HG03196 (cell line): Measurements from ENCODE around the gene EXTL2.
"Not testable (repeated sequence)": the region's sequence is repeated elsewhere in the genome, so short reads cannot be mapped to it uniquely, and the experiment has no call there.

Experiments
- ATAC-seq: cut with Tn5 transposase; IDR thresholded peaks from one replicate; pipeline ENCODE4 v1.9.1; 2021; ENCODE audit not compliant: unreplicated experiment

The EXTL2 gene, protein sequence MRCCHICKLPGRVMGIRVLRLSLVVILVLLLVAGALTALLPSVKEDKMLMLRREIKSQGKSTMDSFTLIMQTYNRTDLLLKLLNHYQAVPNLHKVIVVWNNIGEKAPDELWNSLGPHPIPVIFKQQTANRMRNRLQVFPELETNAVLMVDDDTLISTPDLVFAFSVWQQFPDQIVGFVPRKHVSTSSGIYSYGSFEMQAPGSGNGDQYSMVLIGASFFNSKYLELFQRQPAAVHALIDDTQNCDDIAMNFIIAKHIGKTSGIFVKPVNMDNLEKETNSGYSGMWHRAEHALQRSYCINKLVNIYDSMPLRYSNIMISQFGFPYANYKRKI

DNA sequence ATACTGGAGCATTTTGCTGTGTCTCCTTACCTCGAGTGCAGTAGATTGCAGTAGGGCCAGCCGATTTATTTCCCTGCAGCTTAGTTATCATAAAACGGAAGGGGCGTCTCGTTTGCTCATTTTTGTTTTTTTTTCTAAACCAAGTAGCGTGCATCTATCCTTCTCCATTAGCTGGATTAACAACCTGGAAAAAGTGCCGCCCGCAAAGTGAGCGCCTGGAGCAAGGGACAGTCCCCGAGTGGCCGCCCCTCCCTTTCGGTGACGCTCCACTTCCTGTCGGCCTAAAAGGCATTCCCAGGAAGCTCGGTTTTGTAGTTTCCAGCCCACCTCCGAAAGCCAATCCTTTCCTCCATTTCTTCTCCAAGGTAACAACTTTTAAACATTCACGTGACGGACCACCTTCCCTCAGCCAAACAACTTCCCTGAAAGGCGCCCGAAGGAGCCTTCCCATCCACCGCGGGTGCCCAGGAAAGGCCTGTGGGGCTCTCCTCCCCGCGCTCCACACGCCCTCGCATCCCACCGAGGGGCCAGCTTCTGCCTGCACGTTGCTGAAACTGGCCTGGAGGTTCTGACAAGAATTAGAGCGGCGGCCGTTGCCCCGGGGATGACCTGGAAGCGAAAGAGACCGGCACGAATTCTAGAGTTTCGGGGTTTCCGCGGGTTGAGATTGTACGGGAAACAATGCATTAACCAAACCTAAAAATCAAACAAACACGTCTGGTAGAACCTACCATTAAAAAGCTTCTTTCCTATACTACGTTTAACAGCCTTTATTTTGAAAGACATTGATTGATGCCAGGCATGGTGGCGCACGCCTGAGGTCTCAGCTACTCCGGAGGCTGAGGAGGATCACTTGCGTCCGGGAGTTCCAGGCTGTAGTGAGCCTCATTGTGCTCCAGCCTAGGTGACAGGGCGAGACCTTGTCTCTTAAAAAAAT, at the start of gene EXTL2:
EXTL2 (minus strand) TSS at position 240 of the 937 bp plus-strand sequence. CDS start 6,085 bp downstream, outside the sequence.
- peak; percentile 39 for ATAC-seq

- no peak for ATAC-seq
Measured at GRCh38 chr1:100943533-100943932, 48.9 kb upstream of the EXTL2 start.

DNA sequence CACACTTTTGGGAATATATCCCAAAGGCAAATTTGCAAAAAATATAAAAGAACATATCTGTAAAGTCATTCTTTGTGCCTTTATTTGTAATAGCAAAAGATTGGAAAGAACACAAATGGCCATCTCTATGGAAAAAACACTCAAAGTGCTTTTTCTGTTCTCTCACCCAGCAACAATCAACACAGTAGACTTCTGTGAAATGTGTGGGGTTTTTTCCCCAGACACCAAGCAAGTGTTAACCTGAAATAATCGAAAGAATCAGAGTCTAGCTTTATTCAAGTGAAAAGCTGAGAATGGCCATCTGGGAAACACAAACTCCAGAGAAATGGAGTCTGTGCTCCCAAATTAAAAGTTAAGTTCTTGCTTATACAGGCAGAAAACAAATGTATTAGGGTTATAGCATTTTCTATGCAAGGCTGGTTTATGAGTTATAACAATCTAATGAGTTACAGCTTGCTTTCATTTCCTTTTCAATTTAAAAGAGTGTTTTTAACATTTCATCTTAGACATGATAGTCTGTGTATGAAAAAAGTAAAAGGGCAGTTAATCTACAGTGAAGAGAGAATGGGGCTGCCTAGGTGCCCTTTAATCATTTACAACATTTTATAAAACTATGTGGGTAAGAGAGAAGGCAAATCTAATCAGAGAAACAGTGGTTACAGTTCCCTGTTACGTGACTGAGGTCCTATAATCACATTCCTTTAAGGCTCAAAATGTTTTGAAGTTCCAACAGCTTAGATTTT, 47.8 kb upstream of the EXTL2 start:
- no peak for ATAC-seq

- no peak for ATAC-seq
Measured at GRCh38 chr1:100941580-100942216, 47.1 kb upstream of the EXTL2 start.

DNA sequence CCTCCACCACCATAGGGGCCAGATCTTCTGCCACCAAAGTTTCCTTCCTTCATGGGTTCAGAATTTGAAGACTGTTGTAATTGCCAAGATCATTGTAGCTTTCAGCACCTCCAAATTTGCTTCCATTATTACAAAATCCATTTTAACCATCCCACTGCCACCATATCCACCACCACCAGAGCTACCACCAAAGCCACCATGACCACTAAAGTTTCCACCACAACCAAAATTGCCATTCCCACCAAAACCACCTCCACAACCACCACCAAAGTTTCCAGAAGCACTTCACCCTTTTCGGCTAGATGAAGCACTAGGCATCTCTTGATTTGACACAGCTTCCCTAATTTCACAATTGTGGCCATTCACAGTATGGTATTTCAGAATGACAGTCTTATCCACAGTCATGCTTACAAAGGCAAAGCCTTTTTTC, 46.5 kb upstream of the EXTL2 start:
- no peak for ATAC-seq

DNA sequence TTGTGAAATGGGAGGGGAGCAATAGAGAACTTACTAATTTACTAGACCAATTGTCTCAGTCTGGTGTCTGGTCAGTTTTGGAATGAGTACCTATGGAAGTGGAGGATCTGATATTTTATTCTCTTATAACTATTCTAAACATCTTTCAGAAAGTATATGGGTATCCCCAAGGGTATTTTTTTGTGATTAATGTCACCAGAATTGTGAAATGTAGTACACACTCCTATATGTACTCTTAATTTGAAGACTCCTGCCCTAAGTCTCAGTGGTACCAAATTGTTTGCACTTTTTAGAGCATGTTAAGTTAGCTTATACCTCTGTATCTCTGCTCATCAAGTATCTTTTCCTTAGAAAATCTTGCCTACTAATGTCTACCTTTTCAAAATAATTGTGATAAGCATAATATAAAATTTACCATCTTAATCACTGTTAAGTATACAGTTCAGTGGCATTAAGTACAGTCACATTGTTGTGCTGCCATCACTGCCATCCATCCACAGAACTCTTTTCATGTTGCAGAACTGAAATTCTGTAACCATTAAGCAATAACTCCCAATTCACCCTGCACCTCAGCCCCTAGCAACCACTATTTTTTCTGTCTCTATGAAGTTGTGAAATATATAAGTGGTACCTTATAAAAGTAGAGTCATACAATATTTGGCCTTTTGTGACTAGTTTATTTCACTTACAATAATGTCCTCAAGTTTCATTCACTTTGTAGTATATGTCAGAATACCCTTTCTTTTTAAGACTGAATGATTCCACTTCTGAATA, 41.7 kb upstream of the EXTL2 start:
- no peak for ATAC-seq

DNA sequence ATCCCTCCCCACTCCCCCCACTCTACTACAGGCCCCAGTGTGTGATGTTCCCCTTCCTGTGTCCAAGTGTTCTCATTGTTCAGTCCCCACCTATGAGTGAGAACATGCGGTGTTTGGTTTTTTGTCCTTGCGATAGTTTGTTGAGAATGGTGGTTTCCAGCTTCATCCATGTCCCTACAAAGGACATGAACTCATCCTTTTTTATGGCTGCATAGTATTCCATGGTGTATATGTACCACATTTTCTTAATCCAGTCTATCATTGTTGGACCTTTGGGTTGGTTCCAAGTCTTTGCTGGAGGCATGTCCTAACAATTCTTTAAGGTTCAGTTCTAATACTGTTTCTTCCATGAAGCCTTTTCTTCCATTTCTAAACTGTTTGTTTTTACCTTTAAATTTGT, 38.9 kb upstream of the EXTL2 start:
- not testable (repeated sequence) for ATAC-seq

- no peak for ATAC-seq
Measured at GRCh38 chr1:100931716-100932115, 37.1 kb upstream of the EXTL2 start.

DNA sequence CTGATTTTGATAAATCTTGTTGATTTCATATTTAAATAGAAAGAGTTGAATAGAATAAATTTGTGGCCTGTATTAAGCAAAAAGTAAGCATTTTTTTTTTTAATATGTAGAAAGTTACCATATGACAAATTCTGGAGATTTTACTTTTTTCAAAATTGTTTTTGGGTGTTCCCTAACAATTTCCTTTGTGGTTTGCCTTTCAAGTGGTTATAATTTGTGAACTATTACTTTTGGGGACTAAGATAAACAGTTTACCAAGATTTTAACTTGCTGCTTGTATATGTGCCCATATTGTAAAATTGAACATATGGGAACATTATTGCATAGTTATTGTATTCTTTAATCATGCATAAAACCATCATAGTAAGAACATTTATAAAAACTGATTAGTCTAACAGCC, 35.9 kb upstream of the EXTL2 start:
- no peak for ATAC-seq

GRCh38 chr1:100928128-100928527, 33.5 kb upstream of the EXTL2 start:
- ATAC-seq, result no peak

DNA sequence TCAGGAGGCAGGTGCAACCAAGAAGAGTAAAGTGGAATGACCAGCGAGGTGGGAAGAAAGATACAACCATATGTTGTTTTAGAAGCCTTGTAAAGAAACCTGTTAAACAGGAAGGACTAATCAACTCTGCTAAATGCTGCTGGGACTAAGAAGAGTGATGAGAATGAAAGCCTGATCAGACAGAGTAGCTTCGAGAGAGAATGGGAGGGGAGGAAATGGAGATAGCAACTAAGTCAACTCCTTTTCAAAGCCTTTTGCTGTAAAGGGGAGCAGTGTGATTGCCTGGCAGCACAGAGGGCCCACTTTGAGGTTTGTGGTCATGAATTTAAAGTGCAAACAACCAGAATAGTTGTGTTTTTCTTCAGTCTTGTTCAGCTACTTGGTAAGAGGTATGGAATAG, 32.6 kb upstream of the EXTL2 start:
- no peak for ATAC-seq

DNA sequence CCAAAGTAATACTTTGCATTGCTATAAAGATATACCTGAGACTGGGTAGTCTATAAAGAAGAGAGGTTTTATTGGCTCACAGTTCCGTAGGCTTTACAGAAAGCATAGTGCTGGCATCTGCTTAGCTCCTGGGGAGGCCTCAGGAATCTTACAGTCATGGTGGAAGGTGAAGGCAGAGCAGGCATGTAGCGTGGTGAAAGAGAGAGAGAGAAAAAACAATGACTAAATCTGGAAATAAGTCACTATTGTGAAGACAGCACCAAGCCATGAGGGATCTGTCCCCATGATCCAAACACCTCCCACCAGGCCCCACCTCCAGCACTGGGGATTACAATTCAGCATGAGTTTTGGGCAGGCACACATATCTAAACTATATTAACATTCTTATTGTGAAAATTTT, 31.6 kb upstream of the EXTL2 start:
- ATAC-seq, result no peak

GRCh38 chr1:100924991-100925390, 30.3 kb upstream of the EXTL2 start:
- no peak for ATAC-seq

- ATAC-seq, result no peak
Measured at GRCh38 chr1:100924212-100924611, 29.6 kb upstream of the EXTL2 start.

DNA sequence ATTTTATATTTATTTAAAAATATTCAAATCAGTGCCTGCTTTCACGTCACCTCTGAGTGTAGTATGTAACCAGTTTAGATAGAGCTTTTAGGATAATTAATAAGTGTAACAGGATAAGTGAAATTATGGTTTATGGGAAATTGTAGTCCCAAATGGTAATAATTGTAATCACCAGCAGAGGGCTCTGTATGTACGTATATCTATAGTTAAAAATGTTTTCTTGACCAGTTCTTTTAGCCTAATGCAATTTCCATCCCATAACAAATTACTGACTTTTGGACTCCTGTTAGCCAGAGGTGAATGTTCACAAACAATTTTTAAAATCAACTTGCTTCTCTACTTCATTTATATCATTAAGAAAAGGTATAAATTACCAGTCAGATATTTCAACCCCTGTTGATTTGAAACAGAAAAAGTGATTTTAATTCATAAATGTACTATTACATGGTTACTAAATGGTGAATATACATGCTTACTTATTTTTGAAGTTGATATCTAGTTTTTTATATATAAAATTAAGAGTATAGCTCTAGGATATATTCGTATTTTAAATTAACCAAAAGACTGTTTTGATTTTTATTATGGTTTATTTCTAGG, 26.6 kb upstream of the EXTL2 start:
- ATAC-seq, result no peak

DNA sequence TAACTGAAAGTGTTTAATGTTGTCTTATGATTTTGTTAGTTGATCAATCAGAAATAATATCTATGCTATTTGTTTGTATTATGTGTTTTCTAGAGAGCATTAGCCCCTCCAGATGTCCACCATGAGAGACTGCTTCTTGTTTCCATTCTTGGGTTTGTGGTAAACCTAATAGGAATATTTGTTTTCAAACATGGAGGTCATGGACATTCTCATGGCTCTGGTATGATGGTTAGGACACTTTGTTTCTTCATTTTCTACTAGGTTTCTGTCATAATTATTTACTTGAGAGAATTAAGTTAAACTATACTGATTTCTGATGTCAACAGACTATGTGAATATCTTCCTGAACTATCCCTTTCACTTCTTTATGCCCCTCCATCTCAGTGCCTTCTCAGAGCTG, 17.4 kb upstream of the EXTL2 start:
- no peak for ATAC-seq

DNA sequence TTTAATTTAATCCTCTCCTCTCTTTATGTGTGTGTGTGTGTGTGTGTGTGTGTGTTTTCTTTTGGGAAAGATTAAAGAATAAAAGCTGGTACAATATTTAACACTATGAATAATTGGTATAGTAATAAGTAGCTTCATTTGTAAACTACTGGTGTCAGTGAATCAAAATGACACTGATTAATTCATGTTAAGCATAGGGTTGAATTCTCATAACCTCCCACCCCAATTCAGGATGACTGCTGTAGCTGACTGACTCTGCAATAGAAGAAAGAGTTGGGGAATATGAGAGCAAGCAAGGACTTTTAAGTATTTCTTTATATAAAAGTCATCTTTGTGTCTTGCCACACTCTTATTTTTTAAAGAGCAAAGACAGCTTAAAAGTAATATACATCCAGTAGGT, 14.4 kb upstream of the EXTL2 start:
- no peak for ATAC-seq

DNA sequence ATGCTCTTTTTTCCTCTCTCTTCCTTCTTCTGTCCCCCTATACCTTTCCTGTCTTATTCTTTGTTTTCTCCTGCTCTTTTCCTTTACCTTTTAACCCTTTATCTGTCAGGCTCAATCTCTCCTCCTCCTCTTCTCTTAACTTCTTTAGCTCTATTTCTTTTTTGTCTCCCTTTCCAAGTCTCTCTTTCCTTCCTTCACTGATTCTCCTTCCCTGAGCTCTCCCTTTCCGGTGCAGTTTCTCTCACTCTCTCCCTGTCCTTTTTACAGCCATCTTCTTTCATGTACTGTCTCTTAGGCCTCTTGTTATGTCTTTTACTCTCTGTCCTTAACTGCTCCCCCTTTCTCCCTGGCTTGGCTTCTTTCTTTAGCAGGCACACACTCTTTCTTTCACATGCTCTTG, 13.2 kb upstream of the EXTL2 start:
- no peak for ATAC-seq

DNA sequence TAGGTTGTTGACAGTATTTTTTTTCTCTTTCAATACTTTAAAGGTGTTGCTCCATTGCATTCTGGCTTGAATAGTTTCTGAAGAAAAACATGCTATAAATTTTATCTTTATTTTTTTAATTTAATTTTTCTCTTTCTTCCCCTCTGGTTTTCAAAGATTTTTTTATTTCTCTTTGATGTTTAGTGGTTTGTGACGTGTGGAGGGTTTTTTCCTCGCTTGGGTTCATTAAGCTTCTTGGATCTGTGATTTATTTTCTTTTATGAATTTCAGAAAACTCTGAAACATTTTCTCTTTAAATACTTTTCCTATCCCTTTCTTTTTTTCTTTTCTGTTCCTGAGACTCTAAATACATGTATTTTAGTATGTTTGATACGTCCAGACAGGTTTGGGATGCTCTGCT, 10.5 kb upstream of the EXTL2 start:
- no peak for ATAC-seq

DNA sequence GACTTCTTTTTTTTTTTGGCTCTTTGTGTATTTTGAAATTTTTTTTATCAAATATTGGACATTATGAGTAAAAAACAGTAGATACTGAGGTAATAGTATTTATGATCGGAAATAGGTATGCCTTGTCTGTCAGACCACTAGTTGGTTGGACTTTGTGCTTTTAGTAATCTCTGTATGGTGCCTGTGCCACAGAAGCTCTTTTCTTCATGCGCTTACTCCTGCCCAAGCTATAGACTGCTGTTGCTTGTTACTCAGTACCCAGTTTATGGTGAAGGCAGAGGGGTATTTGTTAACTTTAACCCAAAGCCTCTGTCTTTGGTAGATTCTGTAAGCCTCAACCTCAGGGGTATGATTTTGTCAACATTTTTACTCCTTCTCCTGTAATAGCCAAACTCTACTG, 9.9 kb upstream of the EXTL2 start:
- no peak for ATAC-seq
